Stimulated activated naive B cell treated with anti-CD40 and anti-IgM and Interleukin-4, amounts not matched to agents 10 μg/mL and 1 μg/mL and 100 μg/mL, for 72 hours (primary cell): Measurements from ENCODE around the gene LRP11.
"Not testable (repeated sequence)": the region's sequence is repeated elsewhere in the genome, so short reads cannot be mapped to it uniquely, and the experiment has no call there.

Source experiments
- ATAC-seq, 2 donors: fragments of 150-1000 bp; cut with Tn5 transposase; replicated peaks; 2 replicates each; pipeline ENCODE4 v1.10.0; 2021; ENCODE audit warnings: moderate library complexity in 1 of 2
- DNase-seq: peaks from one replicate; pipeline ENCODE4 v3.0.0; 2021
- H3K27ac Mint-ChIP-seq: one replicate; pipeline ENCODE4 v1.8.0; 2022; ENCODE audit warnings: mild to moderate bottlenecking, mixed read lengths
- H3K27me3 Mint-ChIP-seq, 2 donors: one replicate each; pipeline ENCODE4 v1.8.0; 2022; ENCODE audit warnings: mixed read lengths in 2 of 2
- H3K36me3 Mint-ChIP-seq, 2 donors: one replicate each; pipeline ENCODE4 v1.8.0; 2022; ENCODE audit warnings: mixed read lengths in 2 of 2, mild to moderate bottlenecking in 1 of 2
- H3K4me1 Mint-ChIP-seq, 2 donors: one replicate each; pipeline ENCODE4 v1.8.0; 2022; ENCODE audit warnings: mixed read lengths in 2 of 2, mild to moderate bottlenecking in 1 of 2
- H3K4me3 Mint-ChIP-seq, 2 donors: one replicate each; pipeline ENCODE4 v1.8.0; 2022; ENCODE audit warnings: mild to moderate bottlenecking in 2 of 2, mixed read lengths in 2 of 2, moderate library complexity in 1 of 2
- H3K9me3 Mint-ChIP-seq, 2 donors: one replicate each; pipeline ENCODE4 v1.8.0; 2022; ENCODE audit warnings: mixed read lengths in 2 of 2, mild to moderate bottlenecking in 1 of 2

LRP11 gene

GRCh38 chr6:149863698-149864577 lies at the start of gene LRP11:
TSS of gene LRP11 (minus strand) at chr6:149864359. CDS start at chr6:149864020, 339 bp downstream.
- DNase-seq (peak; percentile 74), ATAC-seq (peak; percentile 90 to 91)
- Mint-ChIP-seq H3K4me1 (peaks cover 6 to 8% of the 10 kb centered on the region in 2 donors), H3K27ac (no peak within 1 kb of the TSS), H3K36me3 (no peaks in the 10 kb centered on the region), H3K27me3 (peaks cover 30 to 41% of the 10 kb centered on the region in 2 donors), H3K4me3 (peak within 1 kb of the TSS; percentile 71 to 74), H3K9me3 (no peaks in the 10 kb centered on the region)

GRCh38 chr6:149913540-149914240 lies 49.5 kb upstream of the LRP11 start:
- peaks cover 43 to 52% of the 10 kb centered on the region in 2 donors for H3K27me3 Mint-ChIP-seq
- no peak overlapping the region for H3K27ac Mint-ChIP-seq
- peaks cover 5 to 6% of the 10 kb centered on the region in 2 donors for H3K36me3 Mint-ChIP-seq
- peaks cover 8% of the 10 kb centered on the region in 2 donors for H3K9me3 Mint-ChIP-seq
- DNase-seq (no peak), ATAC-seq (no peak)
- H3K4me3 Mint-ChIP-seq = no peak overlapping the region
- peaks cover 4 to 7% of the 10 kb centered on the region in 2 donors for H3K4me1 Mint-ChIP-seq

- peaks cover 1 to 3% of the 10 kb centered on the region in 2 donors for H3K4me1 Mint-ChIP-seq
- DNase-seq (no peak), ATAC-seq (no peak)
- H3K36me3 Mint-ChIP-seq = peaks cover 8% of the 10 kb centered on the region in 2 donors
- no peak overlapping the region for H3K27ac Mint-ChIP-seq
- no peak overlapping the region for H3K4me3 Mint-ChIP-seq
- peaks cover 10 to 11% of the 10 kb centered on the region in 2 donors for H3K9me3 Mint-ChIP-seq
- peaks cover 37 to 46% of the 10 kb centered on the region in 2 donors for H3K27me3 Mint-ChIP-seq
Measured at GRCh38 chr6:149913085-149913484, 48.9 kb upstream of the LRP11 start.

GRCh38 chr6:149912680-149913079 lies 48.5 kb upstream of the LRP11 start:
- Mint-ChIP-seq H3K27me3 (peaks cover 36 to 46% of the 10 kb centered on the region in 2 donors), H3K9me3 (peaks cover 13 to 15% of the 10 kb centered on the region in 2 donors), H3K36me3 (peaks cover 10 to 11% of the 10 kb centered on the region in 2 donors)
- ATAC-seq, DNase-seq, H3K4me3 Mint-ChIP-seq, H3K27ac Mint-ChIP-seq, H3K4me1 Mint-ChIP-seq: not testable (repeated sequence)

- Mint-ChIP-seq H3K27me3 (peaks cover 28 to 51% of the 10 kb centered on the region in 2 donors), H3K9me3 (peaks cover 19 to 20% of the 10 kb centered on the region in 2 donors), H3K4me3 (no peak overlapping the region), H3K27ac (no peak overlapping the region), H3K4me1 (no peaks in the 10 kb centered on the region), H3K36me3 (peaks cover 10 to 11% of the 10 kb centered on the region in 2 donors)
- DNase-seq = no peak
- ATAC-seq = no peak
Measured at GRCh38 chr6:149910721-149911151, 46.6 kb upstream of the LRP11 start.

- H3K27ac Mint-ChIP-seq = no peak overlapping the region
- DNase-seq (no peak), ATAC-seq (no peak)
- peaks cover 19 to 20% of the 10 kb centered on the region in 2 donors for H3K9me3 Mint-ChIP-seq
- H3K27me3 Mint-ChIP-seq = peaks cover 32 to 59% of the 10 kb centered on the region in 2 donors
- H3K4me3 Mint-ChIP-seq = no peak overlapping the region
- peaks cover 10 to 11% of the 10 kb centered on the region in 2 donors for H3K36me3 Mint-ChIP-seq
- H3K4me1 Mint-ChIP-seq = no peaks in the 10 kb centered on the region
Measured at GRCh38 chr6:149909701-149910470, 45.7 kb upstream of the LRP11 start.

- not testable (repeated sequence) for H3K4me1 Mint-ChIP-seq, DNase-seq, ATAC-seq, H3K27ac Mint-ChIP-seq, H3K4me3 Mint-ChIP-seq
- Mint-ChIP-seq H3K27me3 (peaks cover 34 to 51% of the 10 kb centered on the region in 2 donors), H3K9me3 (peaks cover 19 to 20% of the 10 kb centered on the region in 2 donors), H3K36me3 (peaks cover 10 to 11% of the 10 kb centered on the region in 2 donors)
Measured at GRCh38 chr6:149908480-149908879, 44.3 kb upstream of the LRP11 start.

- Mint-ChIP-seq H3K27me3 (peaks cover 28 to 45% of the 10 kb centered on the region in 2 donors), H3K4me3 (no peak overlapping the region), H3K27ac (no peak overlapping the region), H3K9me3 (peaks cover 19 to 20% of the 10 kb centered on the region in 2 donors), H3K36me3 (peaks cover 10 to 11% of the 10 kb centered on the region in 2 donors), H3K4me1 (no peaks in the 10 kb centered on the region)
- DNase-seq (no peak), ATAC-seq (no peak)
Measured at GRCh38 chr6:149907317-149907716, 43.2 kb upstream of the LRP11 start.

- H3K27me3 Mint-ChIP-seq = peaks cover 34 to 53% of the 10 kb centered on the region in 2 donors
Measured at GRCh38 chr6:149906405-149906804, 42.2 kb upstream of the LRP11 start.

GRCh38 chr6:149905911-149906371 lies 41.8 kb upstream of the LRP11 start:
- Mint-ChIP-seq H3K9me3 (peaks cover 19 to 20% of the 10 kb centered on the region in 2 donors), H3K36me3 (peaks cover 10 to 11% of the 10 kb centered on the region in 2 donors), H3K4me3 (no peak overlapping the region), H3K4me1 (no peaks in the 10 kb centered on the region), H3K27ac (no peak overlapping the region), H3K27me3 (peaks cover 33 to 51% of the 10 kb centered on the region in 2 donors)
- DNase-seq (no peak), ATAC-seq (no peak)

More at GRCh38 chr6:149906405-149906804, 42.2 kb upstream of the LRP11 start:
- no peak for ATAC-seq
- peaks cover 19 to 20% of the 10 kb centered on the region in 2 donors for H3K9me3 Mint-ChIP-seq
- DNase-seq = no peak
- peaks cover 10 to 11% of the 10 kb centered on the region in 2 donors for H3K36me3 Mint-ChIP-seq
- H3K4me1 Mint-ChIP-seq = no peaks in the 10 kb centered on the region
- H3K27ac Mint-ChIP-seq = no peak overlapping the region
- no peak overlapping the region for H3K4me3 Mint-ChIP-seq

- no peaks in the 10 kb centered on the region for H3K4me1 Mint-ChIP-seq
- DNase-seq (no peak), ATAC-seq (no peak)
- no peak overlapping the region for H3K27ac Mint-ChIP-seq
- H3K36me3 Mint-ChIP-seq = peaks cover 10 to 11% of the 10 kb centered on the region in 2 donors
- H3K4me3 Mint-ChIP-seq = no peak overlapping the region
- peaks cover 19 to 20% of the 10 kb centered on the region in 2 donors for H3K9me3 Mint-ChIP-seq
- peaks cover 32 to 51% of the 10 kb centered on the region in 2 donors for H3K27me3 Mint-ChIP-seq
Measured at GRCh38 chr6:149905371-149905910, 41.3 kb upstream of the LRP11 start.

GRCh38 chr6:149904661-149905370 lies 40.7 kb upstream of the LRP11 start:
- DNase-seq (no peak), ATAC-seq (no peak)
- Mint-ChIP-seq H3K9me3 (peaks cover 17 to 20% of the 10 kb centered on the region in 2 donors), H3K27me3 (peaks cover 26 to 48% of the 10 kb centered on the region in 2 donors), H3K4me1 (no peaks in the 10 kb centered on the region), H3K4me3 (no peak overlapping the region), H3K36me3 (peaks cover 8 to 11% of the 10 kb centered on the region in 2 donors), H3K27ac (no peak overlapping the region)
